ENCODE data around the gene RPL28. TPM values are rescaled to one million over a fixed set of nuclear protein-coding genes. Genes with fewer than 3 reads are reported as not detected.
A peak's percentile ranks its signal among the peaks of the same experiment; 100 is the strongest.

The RPL28 gene
- total and polyA plus RNA-seq, 2 of the 13 experiments (the other 11 are each of a cell fraction or from before 2014, with no cell fraction given), result 105 to 420 TPM

DNA sequence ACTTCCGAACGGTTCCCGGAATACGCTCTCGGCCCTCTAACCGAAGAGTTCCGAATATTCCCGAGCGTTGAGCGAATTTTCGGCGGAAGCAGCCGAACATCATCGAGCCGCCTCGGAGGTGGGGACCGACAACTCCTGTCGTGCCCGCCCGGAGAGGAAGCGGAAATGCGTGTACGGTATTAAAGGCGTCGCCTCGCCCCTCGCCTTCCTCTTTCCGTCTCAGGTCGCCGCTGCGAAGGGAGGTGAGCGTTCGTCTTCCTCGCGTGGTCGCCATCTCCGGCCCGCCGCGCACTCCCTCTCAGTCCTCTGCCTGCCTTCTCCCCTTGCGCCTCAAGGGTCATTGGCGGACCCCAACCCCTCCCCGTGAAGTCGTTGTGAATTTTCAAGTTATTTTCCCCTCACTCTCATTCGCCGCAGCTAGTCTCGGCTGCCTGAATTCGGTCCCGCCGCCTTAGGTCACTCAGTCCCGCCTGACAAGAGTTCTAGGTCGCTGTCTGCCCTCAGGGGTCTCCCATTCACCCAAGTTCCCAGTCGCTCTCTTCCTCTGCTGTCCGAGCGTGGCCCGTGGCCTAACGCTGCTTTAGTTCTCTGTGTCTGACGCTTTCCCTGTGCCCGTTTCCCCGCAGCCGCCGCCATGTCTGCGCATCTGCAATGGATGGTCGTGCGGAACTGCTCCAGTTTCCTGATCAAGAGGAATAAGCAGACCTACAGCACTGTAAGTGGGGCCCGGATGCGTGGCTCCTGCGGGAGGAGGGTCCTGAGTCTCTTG lies at the start of gene RPL28 (continued):
- TF ChIP-seq, protein P1, sequence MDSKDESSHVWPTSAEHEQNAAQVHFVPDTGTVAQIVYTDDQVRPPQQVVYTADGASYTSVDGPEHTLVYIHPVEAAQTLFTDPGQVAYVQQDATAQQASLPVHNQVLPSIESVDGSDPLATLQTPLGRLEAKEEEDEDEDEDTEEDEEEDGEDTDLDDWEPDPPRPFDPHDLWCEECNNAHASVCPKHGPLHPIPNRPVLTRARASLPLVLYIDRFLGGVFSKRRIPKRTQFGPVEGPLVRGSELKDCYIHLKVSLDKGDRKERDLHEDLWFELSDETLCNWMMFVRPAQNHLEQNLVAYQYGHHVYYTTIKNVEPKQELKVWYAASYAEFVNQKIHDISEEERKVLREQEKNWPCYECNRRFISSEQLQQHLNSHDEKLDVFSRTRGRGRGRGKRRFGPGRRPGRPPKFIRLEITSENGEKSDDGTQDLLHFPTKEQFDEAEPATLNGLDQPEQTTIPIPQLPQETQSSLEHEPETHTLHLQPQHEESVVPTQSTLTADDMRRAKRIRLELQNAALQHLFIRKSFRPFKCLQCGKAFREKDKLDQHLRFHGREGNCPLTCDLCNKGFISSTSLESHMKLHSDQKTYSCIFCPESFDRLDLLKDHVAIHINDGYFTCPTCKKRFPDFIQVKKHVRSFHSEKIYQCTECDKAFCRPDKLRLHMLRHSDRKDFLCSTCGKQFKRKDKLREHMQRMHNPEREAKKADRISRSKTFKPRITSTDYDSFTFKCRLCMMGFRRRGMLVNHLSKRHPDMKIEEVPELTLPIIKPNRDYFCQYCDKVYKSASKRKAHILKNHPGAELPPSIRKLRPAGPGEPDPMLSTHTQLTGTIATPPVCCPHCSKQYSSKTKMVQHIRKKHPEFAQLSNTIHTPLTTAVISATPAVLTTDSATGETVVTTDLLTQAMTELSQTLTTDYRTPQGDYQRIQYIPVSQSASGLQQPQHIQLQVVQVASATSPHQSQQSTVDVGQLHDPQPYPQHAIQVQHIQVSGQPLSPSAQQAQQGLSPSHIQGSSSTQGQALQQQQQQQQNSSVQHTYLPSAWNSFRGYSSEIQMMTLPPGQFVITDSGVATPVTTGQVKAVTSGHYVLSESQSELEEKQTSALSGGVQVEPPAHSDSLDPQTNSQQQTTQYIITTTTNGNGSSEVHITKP (CRISPR knock-in tag; IDR thresholded peaks at IDR 0.05; ENCODE audit: low read depth), result no peak
- TF ChIP-seq ZFP41 (CRISPR knock-in tag; IDR thresholded peaks at IDR 0.05; ENCODE audit: borderline replicate concordance) (0 out of 2 replicates have a peak, but pooled peaks have one; percentile 67), MIER2 (CRISPR knock-in tag; IDR thresholded peaks at IDR 0.05) (peak; percentile 32; the same call in 1 of the 2 replicates), MED13 (CRISPR knock-in tag; IDR thresholded peaks at IDR 0.05) (peak; percentile 42; the same call in 1 of the 2 replicates), ZNF274 (CRISPR knock-in tag; IDR thresholded peaks at IDR 0.05) (peak; percentile 18; the same call in 1 of the 2 replicates), RBFOX2 (IDR thresholded peaks at IDR 0.05; ENCODE audit: low read depth, low read length) (peak; percentile 97), SOX13 (IDR thresholded peaks at IDR 0.05) (no peak), SOX13 (CRISPR knock-in tag; conservative IDR thresholded peaks at IDR 0.05 in 1 of 2, IDR thresholded peaks at IDR 0.05 in 1 of 2) (0 out of 4 replicates have a peak, but pooled peaks of 1 of the 2 experiments have one; percentile 48), ZNF558 (CRISPR knock-in tag; IDR thresholded peaks at IDR 0.05; ENCODE audit: borderline replicate concordance) (peak; percentile 18; the same call in 1 of the 2 replicates), CREM (IDR thresholded peaks at IDR 0.05) (peak; percentile 88), CREM (CRISPR knock-in tag; IDR thresholded peaks at IDR 0.05) (no peak), HDAC6 (IDR thresholded peaks at IDR 0.05; ENCODE audit: low read depth, low read length) (no peak), SP5 (CRISPR knock-in tag; IDR thresholded peaks at IDR 0.05; ENCODE audit: borderline replicate concordance, low read depth) (0 out of 2 replicates have a peak, but pooled peaks have one; percentile 35), HNF4A (CRISPR knock-in tag; IDR thresholded peaks at IDR 0.05) (no peak), ZFP1 (CRISPR knock-in tag; IDR thresholded peaks at IDR 0.05) (no peak), ATF1 (CRISPR knock-in tag; IDR thresholded peaks at IDR 0.05) (peak; percentile 84), EHMT2 (IDR thresholded peaks at IDR 0.05; ENCODE audit: borderline replicate concordance, low read depth, low read length) (no peak)
- TF ChIP-seq, protein P2, sequence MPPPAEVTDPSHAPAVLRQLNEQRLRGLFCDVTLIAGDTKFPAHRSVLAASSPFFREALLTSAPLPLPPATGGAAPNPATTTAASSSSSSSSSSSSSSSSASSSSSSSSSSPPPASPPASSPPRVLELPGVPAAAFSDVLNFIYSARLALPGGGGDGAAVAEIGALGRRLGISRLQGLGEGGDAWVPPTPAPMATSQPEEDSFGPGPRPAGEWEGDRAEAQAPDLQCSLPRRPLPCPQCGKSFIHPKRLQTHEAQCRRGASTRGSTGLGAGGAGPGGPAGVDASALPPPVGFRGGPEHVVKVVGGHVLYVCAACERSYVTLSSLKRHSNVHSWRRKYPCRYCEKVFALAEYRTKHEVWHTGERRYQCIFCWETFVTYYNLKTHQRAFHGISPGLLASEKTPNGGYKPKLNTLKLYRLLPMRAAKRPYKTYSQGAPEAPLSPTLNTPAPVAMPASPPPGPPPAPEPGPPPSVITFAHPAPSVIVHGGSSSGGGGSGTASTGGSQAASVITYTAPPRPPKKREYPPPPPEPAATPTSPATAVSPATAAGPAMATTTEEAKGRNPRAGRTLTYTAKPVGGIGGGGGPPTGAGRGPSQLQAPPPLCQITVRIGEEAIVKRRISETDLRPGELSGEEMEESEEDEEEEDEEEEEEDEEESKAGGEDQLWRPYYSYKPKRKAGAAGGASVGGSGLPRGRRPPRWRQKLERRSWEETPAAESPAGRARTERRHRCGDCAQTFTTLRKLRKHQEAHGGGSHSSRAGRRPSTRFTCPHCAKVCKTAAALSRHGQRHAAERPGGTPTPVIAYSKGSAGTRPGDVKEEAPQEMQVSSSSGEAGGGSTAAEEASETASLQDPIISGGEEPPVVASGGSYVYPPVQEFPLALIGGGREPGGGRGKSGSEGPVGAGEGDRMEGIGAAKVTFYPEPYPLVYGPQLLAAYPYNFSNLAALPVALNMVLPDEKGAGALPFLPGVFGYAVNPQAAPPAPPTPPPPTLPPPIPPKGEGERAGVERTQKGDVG (CRISPR knock-in tag; IDR thresholded peaks at IDR 0.05; ENCODE audit: borderline replicate concordance), result peak; percentile 66; the same call in 1 of the 2 replicates
- TF ChIP-seq, protein P3, sequence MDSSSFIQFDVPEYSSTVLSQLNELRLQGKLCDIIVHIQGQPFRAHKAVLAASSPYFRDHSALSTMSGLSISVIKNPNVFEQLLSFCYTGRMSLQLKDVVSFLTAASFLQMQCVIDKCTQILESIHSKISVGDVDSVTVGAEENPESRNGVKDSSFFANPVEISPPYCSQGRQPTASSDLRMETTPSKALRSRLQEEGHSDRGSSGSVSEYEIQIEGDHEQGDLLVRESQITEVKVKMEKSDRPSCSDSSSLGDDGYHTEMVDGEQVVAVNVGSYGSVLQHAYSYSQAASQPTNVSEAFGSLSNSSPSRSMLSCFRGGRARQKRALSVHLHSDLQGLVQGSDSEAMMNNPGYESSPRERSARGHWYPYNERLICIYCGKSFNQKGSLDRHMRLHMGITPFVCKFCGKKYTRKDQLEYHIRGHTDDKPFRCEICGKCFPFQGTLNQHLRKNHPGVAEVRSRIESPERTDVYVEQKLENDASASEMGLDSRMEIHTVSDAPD (CRISPR knock-in tag; IDR thresholded peaks at IDR 0.05), result peak; percentile 37; the same call in 1 of the 2 replicates

Measured in HepG2 (cell line).